Activated CD4-positive, CD25-positive, alpha-beta regulatory T cell treated with anti-CD3 and anti-CD28 coated beads, Interleukin-2, amount 50 U/mL, for 72 hours (primary cell): Measurements from ENCODE around the gene DEFB129.

Source experiments
- DNase-seq: peaks from one replicate; pipeline ENCODE4 v3.0.0; 2021

Gene DEFB129

DNA sequence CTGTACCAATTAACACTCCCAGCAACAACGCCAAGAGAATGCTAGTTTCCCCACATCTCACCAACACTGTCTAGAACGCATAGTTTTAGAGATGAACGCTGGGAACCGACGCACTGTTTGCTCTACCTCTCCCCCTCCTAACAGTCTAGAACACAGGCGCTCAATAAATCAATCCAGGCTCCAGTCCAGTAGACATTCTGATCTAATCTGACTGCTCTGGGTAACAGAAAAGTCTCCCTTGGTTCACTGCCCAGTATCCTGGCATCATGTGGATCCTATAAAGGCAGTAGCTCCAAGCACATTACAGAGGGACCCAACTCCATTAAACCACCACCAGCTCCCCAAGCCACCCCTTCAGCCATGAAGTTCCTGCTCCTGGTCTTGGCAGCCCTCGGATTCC is 30.4 kb downstream of the DEFB129 start, which contains the start of gene DEFB132:
Gene DEFB132 (plus strand): TSS at position 306 of the 400 bp plus-strand sequence. CDS start 55 bp downstream, at position 361.
- no peak for DNase-seq

DNA sequence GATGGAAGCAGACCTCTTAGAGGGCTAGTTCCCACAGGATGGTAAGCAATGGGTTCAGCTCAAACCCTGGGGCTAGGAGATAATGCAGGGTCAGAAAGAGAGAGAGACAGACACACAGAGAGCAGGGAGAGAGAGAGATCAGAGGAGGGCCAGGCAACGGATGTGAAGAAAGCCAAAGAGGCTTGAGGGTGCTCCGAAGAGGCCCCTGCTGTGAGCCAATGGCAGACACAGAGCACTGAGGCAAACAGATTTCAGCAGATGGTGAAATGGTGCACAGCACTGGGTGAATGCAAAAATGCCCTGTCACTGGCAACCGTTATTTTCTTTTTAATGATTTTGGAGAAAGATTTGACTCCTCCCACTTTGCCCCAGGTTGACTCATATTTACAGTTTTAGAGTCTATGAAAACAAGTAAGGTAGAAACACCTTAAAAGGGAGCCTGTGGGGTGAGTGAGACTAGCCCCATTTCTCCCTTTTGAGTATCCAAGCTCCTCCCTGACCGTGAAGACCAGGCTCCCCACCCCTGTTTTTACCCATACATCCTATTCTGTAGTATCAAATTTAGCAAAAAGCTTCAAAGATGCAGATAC is 31.3 kb downstream of the DEFB129 start:
- no peak for DNase-seq

DNA sequence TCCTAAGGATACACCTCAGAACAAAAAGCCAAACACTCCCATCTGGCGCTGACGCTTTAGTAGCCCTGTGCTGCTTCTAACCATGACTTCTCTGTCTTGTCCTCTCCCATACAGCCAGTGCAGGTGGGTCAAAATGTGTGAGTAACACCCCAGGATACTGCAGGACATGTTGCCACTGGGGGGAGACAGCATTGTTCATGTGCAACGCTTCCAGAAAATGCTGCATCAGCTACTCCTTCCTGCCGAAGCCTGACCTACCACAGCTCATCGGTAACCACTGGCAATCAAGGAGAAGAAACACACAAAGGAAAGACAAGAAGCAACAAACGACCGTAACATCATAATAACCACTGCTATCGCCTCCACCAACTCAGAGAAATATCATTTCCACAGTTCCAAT is 31.9 kb downstream of the DEFB129 start:
- no peak for DNase-seq

DNA sequence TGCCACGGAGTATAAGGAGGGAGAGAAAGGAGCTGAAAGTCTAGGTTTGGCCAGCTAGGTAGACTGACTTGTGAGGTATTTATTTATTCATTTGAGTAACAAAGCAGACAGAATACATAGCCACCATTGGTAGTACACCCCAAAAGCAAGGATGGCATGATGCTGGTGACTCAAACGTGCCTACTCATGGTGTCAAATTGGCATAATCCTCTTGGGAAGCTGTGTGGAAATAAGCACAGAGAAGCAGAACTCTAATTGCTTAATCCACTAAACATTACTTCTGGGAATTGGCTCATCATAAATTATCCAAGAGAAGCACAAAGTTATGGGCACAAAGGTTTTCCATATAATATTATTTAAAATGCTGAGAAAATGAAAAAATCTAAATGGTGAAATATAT is 32.9 kb downstream of the DEFB129 start:
- DNase-seq, result no peak

DNA sequence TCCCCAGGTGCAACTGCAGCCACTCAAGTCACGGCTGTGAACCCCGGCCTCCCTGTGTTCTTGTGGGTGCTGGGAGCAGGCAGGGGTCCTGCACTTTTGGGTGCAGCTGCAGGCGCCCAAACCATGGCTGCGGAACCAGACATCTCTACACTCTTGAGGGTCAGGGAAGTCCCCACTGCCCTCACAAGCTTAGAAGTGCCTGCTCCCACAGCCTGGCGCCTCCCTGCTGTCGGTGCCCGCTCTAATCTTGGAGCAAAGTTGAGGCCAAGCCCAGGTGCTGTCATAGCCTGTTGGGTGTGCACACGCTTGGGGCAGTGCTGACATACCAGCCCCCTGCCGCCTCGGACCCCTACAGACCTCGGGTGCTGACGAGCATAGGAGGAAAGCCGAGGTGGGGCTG is 36.6 kb downstream of the DEFB129 start:
- no peak for DNase-seq

DNA sequence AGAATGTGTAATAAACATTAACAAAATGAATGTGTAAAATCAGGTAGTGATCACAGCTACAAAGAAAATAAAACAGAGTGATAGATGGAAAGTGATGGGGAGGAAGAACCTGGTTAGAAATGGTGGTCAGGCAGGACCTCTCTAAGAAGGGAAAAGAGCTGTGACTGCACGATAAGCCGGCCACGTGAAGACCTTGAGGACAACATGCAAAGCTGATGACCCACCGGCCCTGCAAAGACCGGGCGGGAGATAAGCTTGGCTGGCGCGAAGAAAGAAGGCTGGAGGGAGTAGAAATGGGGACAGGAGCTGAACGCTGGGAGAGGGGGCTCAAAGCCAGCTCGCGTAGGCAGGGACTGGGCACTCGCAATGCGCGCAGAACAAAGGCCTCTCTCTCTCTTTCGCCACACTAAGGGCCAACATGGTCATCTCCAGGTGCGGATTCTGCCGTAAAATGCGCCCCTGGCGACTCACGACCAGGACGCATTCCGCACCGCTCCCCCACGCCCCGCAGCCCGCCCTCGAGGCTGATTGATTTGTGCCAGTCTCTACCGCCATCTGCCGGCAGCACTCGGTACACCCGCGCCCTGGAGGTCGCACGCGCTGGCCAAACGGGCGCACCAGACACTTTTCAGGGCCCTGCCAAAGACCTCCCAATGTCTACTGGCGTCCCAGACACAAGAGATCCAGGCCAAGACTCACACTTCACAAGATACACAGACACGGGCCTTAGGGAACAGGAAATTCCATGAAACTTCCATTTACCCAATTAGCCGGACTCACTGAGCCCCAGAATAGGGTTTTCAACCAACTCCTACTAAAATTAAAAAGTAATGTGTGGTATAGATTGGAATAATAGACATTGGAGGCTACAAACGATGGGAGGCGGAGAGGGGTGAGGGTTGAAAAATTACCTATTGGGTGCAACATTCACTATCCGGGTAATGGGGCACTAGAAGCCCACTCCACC is 39.8 kb downstream of the DEFB129 start:
- peak; percentile 90 for DNase-seq

DNA sequence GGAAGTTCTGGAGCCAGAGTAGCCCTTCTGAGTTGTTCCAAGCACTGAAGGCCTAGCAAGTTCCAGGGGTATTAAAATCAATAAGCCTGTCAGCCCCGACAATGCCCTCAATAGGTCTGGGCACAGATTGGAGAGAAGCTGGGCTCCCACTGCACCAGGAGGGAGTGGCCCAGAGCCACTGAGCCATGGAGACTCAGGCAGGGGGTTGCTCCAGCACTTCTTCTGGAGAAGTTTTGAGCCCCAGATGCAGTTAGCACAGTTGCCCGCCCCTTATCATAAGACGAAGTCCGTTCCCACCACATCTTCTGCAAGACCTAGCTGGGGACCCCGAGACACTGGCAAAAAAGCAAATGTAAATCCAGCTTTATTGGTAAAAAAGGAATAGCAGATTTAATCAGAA is 43.5 kb downstream of the DEFB129 start:
- no peak for DNase-seq

DNA sequence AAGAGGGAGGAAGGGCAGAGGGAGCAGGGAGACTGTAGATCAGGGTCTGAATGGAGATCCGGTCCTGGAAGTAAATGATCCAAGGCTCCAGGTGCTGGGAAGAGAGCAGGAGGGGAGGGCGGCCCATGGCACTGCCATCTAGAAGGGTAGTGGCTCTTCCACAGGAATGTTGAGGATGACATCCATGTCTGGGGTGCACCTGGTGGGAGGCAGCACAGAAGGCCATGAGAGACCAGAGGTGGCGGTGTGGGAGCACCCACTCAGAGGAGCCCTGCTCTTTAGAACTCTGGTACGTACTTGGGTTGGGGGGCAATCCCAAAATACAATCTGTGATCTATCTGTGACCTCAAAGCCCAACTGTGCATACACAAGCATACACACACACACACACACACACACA is 44.0 kb downstream of the DEFB129 start:
- DNase-seq, result no peak

DNA sequence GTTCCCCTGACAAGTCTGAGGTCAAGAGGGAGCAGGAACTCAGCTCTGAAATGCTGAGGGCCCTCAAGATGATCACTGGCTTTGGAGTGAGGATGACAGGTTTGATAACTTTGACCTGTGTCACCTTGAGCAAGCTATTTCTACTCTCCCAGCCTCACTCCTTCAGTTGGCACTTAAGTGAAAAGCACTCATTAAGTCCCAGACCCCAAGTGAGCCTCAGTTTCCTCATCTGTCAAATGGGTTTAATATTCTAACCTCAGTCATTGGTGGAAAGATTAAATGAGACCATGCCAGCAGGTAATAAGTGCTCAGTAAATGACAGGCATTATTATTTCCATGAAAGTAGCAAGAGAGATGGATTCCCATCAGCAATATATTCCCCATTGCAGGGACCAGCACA is 44.5 kb downstream of the DEFB129 start:
- no peak for DNase-seq

DNA sequence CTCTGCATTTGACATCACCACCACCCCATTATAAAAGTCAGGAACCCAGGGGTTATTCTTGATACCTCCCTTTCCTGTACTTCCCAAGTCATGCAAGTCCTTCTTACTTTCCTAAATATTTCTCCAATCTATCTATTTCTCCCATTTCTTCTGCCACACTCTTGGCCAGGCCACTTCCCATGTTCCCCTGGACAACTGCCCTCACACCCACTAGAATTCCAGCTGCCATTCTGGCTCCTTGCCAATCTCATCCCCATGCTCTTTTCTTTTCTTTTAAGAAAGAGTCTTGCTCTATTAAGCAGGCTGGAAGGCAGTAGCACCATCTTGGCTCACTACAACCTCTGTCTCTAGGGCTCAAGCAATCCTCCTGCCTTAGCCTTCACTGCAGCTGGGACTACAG is 45.7 kb downstream of the DEFB129 start:
- DNase-seq, result no peak

DNA sequence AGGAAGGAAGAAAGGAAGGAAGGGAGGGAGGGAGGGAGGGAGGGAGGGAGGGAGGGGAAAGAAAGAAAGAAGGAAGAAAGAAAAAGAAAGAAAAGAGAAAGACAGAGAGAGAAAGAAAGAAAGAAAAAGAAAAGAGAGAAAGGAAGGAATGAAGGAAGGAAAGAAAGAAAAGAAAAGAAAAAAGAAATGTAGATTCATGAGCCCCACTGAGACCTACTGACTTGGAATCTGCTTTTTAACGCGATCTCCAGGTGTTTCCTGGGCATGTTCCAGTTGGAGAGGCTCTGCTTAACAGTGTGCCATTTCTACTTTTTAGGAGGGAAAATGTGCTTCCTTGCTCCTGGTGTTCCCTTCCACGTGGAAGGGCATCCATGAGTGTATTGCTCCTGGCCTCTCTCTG is 46.8 kb downstream of the DEFB129 start:
- no peak for DNase-seq

DNA sequence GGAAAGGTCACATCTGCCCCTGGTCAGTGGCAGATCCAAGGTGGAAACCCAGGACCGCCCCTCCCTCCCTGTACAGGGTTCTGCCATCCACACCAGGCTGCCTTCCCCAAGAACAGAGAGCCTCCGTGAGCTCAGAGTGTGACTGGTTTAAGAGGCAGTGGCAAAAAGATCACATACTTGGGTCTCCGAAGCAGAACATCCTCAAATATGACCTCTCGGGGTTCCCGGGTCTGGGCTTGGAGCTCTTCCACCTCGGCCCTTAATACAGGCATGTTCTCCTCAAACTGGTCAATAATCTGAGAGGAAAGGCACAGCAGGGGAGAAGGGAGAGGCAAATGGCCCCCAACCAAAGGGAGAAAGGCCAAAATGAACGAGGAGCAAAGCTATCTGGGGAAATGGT is 48.7 kb downstream of the DEFB129 start:
- no peak for DNase-seq

DNA sequence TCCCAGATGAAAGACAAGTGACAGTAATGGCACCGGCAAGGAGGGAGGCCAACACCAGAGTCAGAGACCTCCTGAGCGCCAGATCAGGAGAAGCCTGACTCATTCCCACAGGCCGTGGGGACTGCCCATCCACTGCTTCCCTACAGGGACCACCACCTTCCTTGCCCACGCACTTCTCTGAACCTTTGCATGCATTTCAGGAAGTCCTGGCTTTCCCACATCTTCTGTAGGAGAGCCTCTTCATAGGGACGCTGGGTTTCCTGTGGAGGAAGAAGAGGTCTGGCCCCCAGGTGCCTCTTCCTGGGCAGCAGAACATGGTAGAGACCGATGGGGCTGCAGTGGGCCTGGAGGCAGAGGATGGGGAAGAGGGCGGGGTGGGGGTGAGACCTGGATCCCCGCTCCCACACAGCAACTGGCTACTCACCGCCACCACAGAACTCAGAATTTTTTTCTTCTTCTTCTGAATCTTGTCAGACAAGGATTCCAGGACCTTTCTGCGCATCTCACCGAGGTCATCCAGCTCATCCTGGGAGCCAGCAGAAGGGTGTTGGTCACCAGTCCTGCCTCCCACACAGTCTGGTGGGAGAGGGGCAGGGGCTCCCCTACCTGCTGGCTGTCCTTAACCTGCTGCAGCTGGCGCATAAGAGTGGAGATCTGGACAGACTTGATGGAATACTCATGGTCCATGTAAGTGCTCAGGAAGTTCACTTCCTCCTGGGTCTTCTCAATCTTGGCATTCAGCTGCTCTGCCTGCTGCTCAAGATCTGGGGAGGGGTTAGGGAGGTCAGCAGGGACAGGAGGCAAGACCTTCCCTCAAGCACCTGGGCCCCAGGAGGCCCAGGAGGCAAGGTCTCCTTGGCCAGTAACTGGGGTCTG is 49.8 kb downstream of the DEFB129 start:
- DNase-seq, result no peak

DNA sequence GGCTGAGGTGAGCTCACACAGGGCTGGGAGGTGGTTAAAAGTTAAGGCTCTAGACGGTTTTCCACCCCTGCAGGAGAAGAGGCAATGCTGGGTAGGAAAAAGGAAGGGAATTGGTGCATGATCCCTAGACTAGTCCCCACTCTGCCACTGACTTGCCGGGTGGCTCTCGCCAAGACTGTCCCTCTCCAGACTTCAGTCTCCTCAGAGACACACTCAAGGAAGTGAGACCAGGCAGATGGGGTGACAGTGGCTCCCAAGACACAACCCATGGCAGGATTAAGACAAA is 50.4 kb downstream of the DEFB129 start:
- no peak for DNase-seq

DNA sequence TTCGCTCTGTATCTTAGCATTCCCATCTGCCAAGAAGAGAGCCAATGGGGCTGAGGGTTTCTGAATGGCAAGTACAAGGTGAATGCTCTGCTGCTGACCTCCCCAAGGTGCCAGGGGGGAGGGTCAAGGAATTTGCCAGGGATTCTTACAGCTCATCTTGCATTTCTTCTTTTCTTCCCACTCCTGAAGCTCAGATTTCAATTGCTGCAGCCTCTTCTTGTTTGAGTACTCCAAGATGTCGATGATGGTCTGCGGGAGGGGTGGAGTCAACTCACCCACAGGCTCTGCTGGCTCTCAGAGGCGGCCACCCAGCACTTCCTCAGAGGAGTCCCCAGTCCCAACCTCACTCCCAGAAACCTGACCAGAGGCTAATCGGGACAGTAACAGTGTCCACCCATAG is 51.1 kb downstream of the DEFB129 start:
- no peak for DNase-seq

DNA sequence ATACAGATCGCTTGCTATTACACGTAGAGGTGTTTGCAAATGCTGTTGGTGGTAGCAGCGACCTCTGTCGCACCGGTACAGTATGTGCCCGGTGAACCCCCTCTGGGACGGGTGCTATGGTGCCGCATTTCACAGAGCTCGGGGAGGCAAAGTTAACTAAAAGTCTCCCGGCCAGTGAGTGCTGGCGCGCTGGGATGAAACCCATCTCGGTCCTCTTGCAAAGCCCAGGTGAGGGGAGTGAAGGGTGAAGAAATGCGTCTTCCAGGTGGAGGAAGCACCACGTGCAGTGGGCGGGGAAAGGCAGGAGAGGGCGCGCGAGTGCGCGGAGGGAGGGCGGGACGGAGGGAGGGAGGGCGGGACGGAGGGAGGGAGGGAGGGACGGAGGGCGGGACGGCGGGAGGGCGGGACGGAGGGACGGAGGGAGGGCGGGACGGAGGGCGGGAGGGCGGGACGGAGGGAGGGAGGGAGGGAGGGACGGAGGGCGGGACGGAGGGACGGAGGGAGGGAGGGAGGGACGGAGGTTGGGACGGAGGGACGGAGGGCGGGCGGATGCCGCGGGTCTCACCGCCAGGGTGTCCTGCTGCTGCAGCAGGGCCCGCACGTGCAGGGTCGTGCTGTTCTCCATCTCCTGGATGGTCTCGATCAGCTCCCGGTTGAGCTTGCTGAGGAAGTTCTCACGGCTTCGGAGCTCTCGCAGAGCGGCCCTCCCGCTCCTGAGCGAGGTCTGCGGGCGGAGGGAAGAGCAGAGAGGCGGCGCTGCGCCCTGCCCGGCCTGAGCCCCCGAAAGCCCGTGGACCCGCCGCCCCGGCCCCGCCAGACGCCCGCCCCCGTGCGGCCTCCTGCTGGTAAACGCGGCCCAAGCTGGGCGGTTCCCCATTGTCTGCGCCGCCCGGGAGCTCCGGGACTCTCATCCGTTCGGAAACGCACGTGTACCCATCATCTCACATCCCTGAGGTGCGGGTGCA is 51.8 kb downstream of the DEFB129 start:
- DNase-seq, result no peak
